ENCODE measurements around the gene SNX6. TPM values are rescaled to one million over a fixed set of nuclear protein-coding genes. Genes with fewer than 3 reads are reported as not detected.

The SNX6 gene
- polyA plus RNA-seq, 1 experiment = 178 TPM

DNA sequence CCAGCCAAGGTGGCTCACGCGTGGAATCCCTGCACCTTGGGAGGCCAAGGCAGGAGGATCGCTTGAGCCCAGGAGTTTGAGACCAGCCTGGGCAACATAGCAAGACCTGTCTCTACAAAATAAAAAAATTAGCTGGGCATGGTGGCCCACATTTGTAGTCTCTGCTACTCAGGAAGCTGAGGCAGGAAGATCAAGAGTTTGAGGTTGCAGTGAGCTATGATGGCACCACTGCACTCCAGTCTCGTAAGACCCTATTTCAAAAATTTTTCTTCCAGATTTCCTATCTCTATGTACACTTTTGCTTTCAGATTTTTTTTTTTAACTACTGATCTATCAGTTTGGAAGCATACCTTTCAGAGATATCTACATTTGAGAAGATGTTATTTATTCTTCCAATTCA, 15.3 kb downstream of the SNX6 start:
- ChIA-PET CTCF (interaction anchor here (1.3 kb wide), 1 partner anchor 55 kb away, joined by 3 read pairs; no protein-coding TSS in a partner anchor), POLR2A (interaction anchor here (0.7 kb wide), 1 partner anchor 507 kb away, joined by 4 read pairs; the partner anchor contains the start of gene PPP2R3C)
- TF ChIP-seq, protein P1, sequence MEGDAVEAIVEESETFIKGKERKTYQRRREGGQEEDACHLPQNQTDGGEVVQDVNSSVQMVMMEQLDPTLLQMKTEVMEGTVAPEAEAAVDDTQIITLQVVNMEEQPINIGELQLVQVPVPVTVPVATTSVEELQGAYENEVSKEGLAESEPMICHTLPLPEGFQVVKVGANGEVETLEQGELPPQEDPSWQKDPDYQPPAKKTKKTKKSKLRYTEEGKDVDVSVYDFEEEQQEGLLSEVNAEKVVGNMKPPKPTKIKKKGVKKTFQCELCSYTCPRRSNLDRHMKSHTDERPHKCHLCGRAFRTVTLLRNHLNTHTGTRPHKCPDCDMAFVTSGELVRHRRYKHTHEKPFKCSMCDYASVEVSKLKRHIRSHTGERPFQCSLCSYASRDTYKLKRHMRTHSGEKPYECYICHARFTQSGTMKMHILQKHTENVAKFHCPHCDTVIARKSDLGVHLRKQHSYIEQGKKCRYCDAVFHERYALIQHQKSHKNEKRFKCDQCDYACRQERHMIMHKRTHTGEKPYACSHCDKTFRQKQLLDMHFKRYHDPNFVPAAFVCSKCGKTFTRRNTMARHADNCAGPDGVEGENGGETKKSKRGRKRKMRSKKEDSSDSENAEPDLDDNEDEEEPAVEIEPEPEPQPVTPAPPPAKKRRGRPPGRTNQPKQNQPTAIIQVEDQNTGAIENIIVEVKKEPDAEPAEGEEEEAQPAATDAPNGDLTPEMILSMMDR (IDR thresholded peaks at IDR 0.05; ENCODE audit: low read depth, low read length) = no peak
- Histone ChIP-seq H3K4me3 (ENCODE audit: low read depth, low read length) (no peak overlapping the region), H3K27me3 (ENCODE audit: control insufficient read depth, insufficient read depth, low read length) (no peaks in the 10 kb centered on the region), H3K27ac (ENCODE audit: low read depth, low read length) (no peak overlapping the region), H3K9me3 (ENCODE audit: control insufficient read depth, insufficient read depth, low read length) (no peaks in the 10 kb centered on the region)
- DNase-seq (ENCODE audit: low read depth, low spot score) = no peak

DNA sequence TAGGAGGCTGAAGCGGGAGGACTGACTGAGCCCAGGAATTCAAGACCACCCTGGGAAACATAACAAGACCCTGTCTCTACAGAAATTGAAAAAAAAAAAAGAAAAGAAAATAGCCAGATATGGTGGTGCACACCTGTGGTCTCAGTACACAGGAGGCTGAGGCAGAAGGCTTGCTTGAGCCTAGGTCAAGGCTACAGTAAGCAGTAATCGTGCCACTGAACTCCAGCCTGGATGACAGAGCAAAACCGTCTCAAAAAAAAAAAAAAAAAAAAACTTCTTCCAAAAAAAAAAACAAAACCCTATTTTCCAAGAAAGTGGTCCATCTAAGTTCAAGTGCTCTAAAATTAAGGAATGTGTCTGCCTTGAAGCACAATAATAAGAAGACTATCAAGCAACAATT, 19.8 kb downstream of the SNX6 start:
- Histone ChIP-seq H3K4me3 (ENCODE audit: low read depth, low read length) (no peak overlapping the region), H3K9me3 (ENCODE audit: control insufficient read depth, insufficient read depth, low read length) (no peaks in the 10 kb centered on the region), H3K27me3 (ENCODE audit: control insufficient read depth, insufficient read depth, low read length) (no peaks in the 10 kb centered on the region), H3K27ac (ENCODE audit: low read depth, low read length) (no peak overlapping the region)
- TF ChIP-seq, protein P1 (IDR thresholded peaks at IDR 0.05; ENCODE audit: low read depth, low read length) = no peak
- no peak for DNase-seq (ENCODE audit: low read depth, low spot score)
- ChIA-PET CTCF (no interaction called here), POLR2A (no interaction called here)

DNA sequence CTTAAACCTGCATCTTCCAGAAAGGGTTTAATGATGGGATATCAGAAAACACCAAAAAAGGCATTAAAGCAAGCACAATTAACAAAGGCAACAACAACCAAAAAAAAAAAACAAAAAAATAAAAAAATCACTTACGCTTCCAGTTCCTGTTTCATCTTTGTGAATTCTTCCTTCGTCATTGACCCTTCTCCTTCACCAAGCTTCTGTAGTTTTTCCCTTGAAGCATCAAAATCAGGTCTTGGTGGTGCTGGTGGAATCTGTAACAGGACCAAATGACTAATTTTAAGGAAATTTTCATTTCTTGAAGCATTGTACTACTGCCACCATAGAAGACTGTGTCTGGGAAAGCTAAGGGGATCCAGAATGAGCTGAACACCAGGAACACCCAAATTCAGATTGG, 24.5 kb downstream of the SNX6 start:
- Histone ChIP-seq H3K4me3 (ENCODE audit: low read depth, low read length) (no peak overlapping the region), H3K27me3 (ENCODE audit: control insufficient read depth, insufficient read depth, low read length) (no peaks in the 10 kb centered on the region), H3K27ac (ENCODE audit: low read depth, low read length) (no peak overlapping the region), H3K9me3 (ENCODE audit: control insufficient read depth, insufficient read depth, low read length) (no peaks in the 10 kb centered on the region)
- ChIA-PET POLR2A (no interaction called here), CTCF (no interaction called here)
- TF ChIP-seq, protein P1 (IDR thresholded peaks at IDR 0.05; ENCODE audit: low read depth, low read length) = no peak
- DNase-seq (ENCODE audit: low read depth, low spot score) = no peak

DNA sequence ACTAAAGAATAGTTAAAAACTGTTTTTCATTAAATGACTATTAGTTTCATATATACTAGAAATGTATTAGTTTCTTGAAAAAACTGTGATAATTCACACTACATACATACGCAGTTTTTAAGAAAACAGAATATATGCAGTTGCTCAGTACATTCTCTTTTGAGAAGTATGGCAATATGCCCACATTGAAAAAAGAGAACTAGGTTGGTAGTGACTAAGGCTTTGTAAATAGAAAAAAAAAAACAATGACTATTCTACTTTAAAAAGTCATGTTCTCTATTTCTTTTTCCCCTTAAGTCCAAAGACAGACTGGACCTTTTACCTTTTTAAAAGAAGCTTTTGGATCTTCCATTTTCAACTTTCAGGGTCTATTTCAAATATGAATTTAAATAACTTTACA, 25.0 kb downstream of the SNX6 start:
- no peak overlapping the region for H3K27ac ChIP-seq (ENCODE audit: low read depth, low read length)
- TF ChIP-seq, protein P1 (IDR thresholded peaks at IDR 0.05; ENCODE audit: low read depth, low read length) = no peak
- ChIA-PET POLR2A (no interaction called here), CTCF (no interaction called here)
- H3K4me3 ChIP-seq (ENCODE audit: low read depth, low read length) = no peak overlapping the region
- H3K27me3 ChIP-seq (ENCODE audit: control insufficient read depth, insufficient read depth, low read length) = no peaks in the 10 kb centered on the region
- DNase-seq (ENCODE audit: low read depth, low spot score) = no peak
- no peaks in the 10 kb centered on the region for H3K9me3 ChIP-seq (ENCODE audit: control insufficient read depth, insufficient read depth, low read length)

DNA sequence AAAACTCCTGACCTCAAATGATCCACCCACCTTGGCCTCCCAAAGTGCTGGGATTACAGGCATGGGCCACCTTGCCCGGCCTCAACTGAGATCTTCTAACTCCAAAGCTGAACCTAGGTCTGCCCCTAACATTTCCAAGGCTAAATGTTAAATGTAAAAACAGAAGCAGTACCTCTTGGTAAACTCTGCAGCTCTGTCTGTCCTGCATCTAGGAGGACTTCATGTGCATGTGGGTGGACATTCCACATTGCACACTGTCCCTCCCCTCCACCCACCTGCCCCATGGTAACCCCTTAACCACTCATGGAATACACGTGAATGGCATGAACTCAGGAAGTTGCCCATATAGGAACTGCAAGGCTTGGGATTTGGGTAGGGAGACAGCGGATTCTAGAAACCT, 33.1 kb downstream of the SNX6 start:
- ChIA-PET CTCF (no interaction called here), POLR2A (no interaction called here)
- H3K9me3 ChIP-seq (ENCODE audit: control insufficient read depth, insufficient read depth, low read length) = no peaks in the 10 kb centered on the region
- no peak overlapping the region for H3K27ac ChIP-seq (ENCODE audit: low read depth, low read length)
- no peak for DNase-seq (ENCODE audit: low read depth, low spot score)
- TF ChIP-seq, protein P1 (IDR thresholded peaks at IDR 0.05; ENCODE audit: low read depth, low read length) = no peak
- no peak overlapping the region for H3K4me3 ChIP-seq (ENCODE audit: low read depth, low read length)
- no peaks in the 10 kb centered on the region for H3K27me3 ChIP-seq (ENCODE audit: control insufficient read depth, insufficient read depth, low read length)

All from AG04450 (cell line).